Stimulated activated CD8-positive, alpha-beta memory T cell treated with anti-CD3 and anti-CD28 coated beads, Interleukin-4, amount 100 ng/mL, for 4 hours (primary cell): ENCODE measurements around the gene MEIS2.

Experiments used
- DNase-seq, 2 donors: peaks; one replicate each; pipeline ENCODE4 v3.0.0-alpha.2; 2020; ENCODE audit warnings: low read depth in 2 of 2, low spot score in 1 of 2

The MEIS2 gene

GRCh38 chr15:36938131-36938530 lies 162.2 kb downstream of the MEIS2 start:
- DNase-seq, result no peak

- no peak for DNase-seq
Observed at GRCh38 chr15:36936613-36937012, 163.7 kb downstream of the MEIS2 start.

GRCh38 chr15:36933255-36933990 lies 166.9 kb downstream of the MEIS2 start:
- DNase-seq, result no peak

GRCh38 chr15:36932070-36932469 lies 168.3 kb downstream of the MEIS2 start:
- no peak for DNase-seq

GRCh38 chr15:36931434-36931833 lies 168.9 kb downstream of the MEIS2 start:
- no peak for DNase-seq

- no peak for DNase-seq
Observed at GRCh38 chr15:36926427-36926825, 173.9 kb downstream of the MEIS2 start.

GRCh38 chr15:36925653-36926426 lies 174.5 kb downstream of the MEIS2 start:
- DNase-seq, result no peak

GRCh38 chr15:36925049-36925448 lies 175.3 kb downstream of the MEIS2 start:
- no peak for DNase-seq

- DNase-seq, result no peak
Observed at GRCh38 chr15:36924034-36924433, 176.3 kb downstream of the MEIS2 start.

GRCh38 chr15:36921484-36922091 lies 178.8 kb downstream of the MEIS2 start:
- no peak for DNase-seq

- no peak for DNase-seq
Observed at GRCh38 chr15:36917411-36918267, 182.7 kb downstream of the MEIS2 start.

GRCh38 chr15:36914960-36915808 lies 185.2 kb downstream of the MEIS2 start:
- DNase-seq, result no peak

GRCh38 chr15:36914466-36914865 lies 185.9 kb downstream of the MEIS2 start:
- DNase-seq, result no peak

GRCh38 chr15:36912311-36912712 lies 188.0 kb downstream of the MEIS2 start:
- no peak for DNase-seq

GRCh38 chr15:36911322-36911944 lies 188.9 kb downstream of the MEIS2 start:
- no peak for DNase-seq

- no peak for DNase-seq
Observed at GRCh38 chr15:36908991-36909390, 191.4 kb downstream of the MEIS2 start.

GRCh38 chr15:36907295-36907694 lies 193.1 kb downstream of the MEIS2 start:
- DNase-seq, result no peak

GRCh38 chr15:36905908-36906307 lies 194.4 kb downstream of the MEIS2 start:
- DNase-seq, result no peak

GRCh38 chr15:36904715-36905114 lies 195.6 kb downstream of the MEIS2 start:
- DNase-seq, result no peak
